ENCODE data around the gene HIRIP3. TPM values are rescaled to one million over a fixed set of nuclear protein-coding genes. Genes with fewer than 3 reads are reported as not detected.
A peak's percentile ranks its signal among the peaks of the same experiment; 100 is the strongest.

The HIRIP3 gene
- polyA plus RNA-seq, 1 of the 3 experiments (the other 2 are of a cell fraction): 18.9 TPM

GRCh38 chr16:30004424-30004776, 9.0 kb upstream of the HIRIP3 start:
- no peaks in the 10 kb centered on the region; the same call in 1 of the 2 replicates for H3K79me2 ChIP-seq (ENCODE audit: insufficient read depth)
- no peak overlapping the region for H3K27ac ChIP-seq (ENCODE audit: low read depth in 2 of 2, low read length in 1 of 2)
- no CpG with 5 or more reads among the region's 19 CpGs for WGBS (ENCODE audit: low lambda C conversion rate)
- no peaks in the 10 kb centered on the region for H4K20me1 ChIP-seq (ENCODE audit: insufficient read depth)
- TF ChIP-seq SIN3A (IDR thresholded peaks at IDR 0.05; ENCODE audit: borderline replicate concordance, low read depth, low read length) (no peak), TEAD4 (IDR thresholded peaks at IDR 0.05; ENCODE audit: borderline replicate concordance, insufficient read depth) (no peak), MAX (IDR thresholded peaks at IDR 0.05; ENCODE audit: low read depth) (no peak), POLR2AphosphoS5 (IDR thresholded peaks at IDR 0.05; ENCODE audit: low read depth, low read length) (no peak), EP300 (IDR thresholded peaks at IDR 0.05; ENCODE audit: borderline replicate concordance in 1 of 2, low read depth in 1 of 2, low read length in 1 of 2) (no peak), MEF2A (IDR thresholded peaks at IDR 0.05; ENCODE audit: borderline replicate concordance, low read depth) (no peak)
- no peaks in the 10 kb centered on the region for H3K9me2 ChIP-seq
- no peaks in the 10 kb centered on the region for H3K27me3 ChIP-seq (ENCODE audit: insufficient read depth)
- no peak overlapping the region for H3K9ac ChIP-seq
- peak; percentile 49 for DNase-seq
- ChIA-PET CTCF (interaction anchor here (0.9 to 4.7 kb wide), 9 partner anchors 27 to 185 kb away, joined by 3 to 41 read pairs (median 4); partner anchors contain the start of genes SEZ6L2, TAOK2 and TLCD3B), POLR2A (no interaction called here)
- no peak overlapping the region for H3K4me2 ChIP-seq
- no peaks in the 10 kb centered on the region for H3F3A ChIP-seq (replicated peaks; ENCODE audit: insufficient read depth)
- no peak overlapping the region for H3K4me3 ChIP-seq (ENCODE audit: low read depth in 2 of 2, low read length in 1 of 2)
- H2AFZ ChIP-seq (ENCODE audit: low read depth): no peak overlapping the region
- no peaks in the 10 kb centered on the region for H3K9me3 ChIP-seq
- H3K4me1 ChIP-seq (ENCODE audit: control insufficient read depth in 1 of 2, insufficient read depth in 2 of 2, low read depth in 1 of 2, low read length in 1 of 2): no peaks in the 10 kb centered on the region
- H3K36me3 ChIP-seq (replicated peaks in 1 of 2; ENCODE audit: control insufficient read depth in 1 of 2, insufficient read depth in 2 of 2, low read length in 1 of 2): peaks cover 3 to 14% of the 10 kb centered on the region in 2 experiments

GRCh38 chr16:30003670-30004423, 8.4 kb upstream of the HIRIP3 start:
- DNase-seq: no peak
- no peak overlapping the region for H2AFZ ChIP-seq (ENCODE audit: low read depth)
- no peaks in the 10 kb centered on the region for H3K4me1 ChIP-seq (ENCODE audit: control insufficient read depth in 1 of 2, insufficient read depth in 2 of 2, low read depth in 1 of 2, low read length in 1 of 2)
- 91% methylated on average over 15 of the region's 17 CpGs for WGBS (ENCODE audit: low lambda C conversion rate)
- no peaks in the 10 kb centered on the region for H3F3A ChIP-seq (replicated peaks; ENCODE audit: insufficient read depth)
- TF ChIP-seq USF1 (IDR thresholded peaks at IDR 0.05; ENCODE audit: borderline replicate concordance, low read depth): no peak
- TF ChIP-seq FOXJ3 (CRISPR knock-in tag; IDR thresholded peaks at IDR 0.05): no peak
- TF ChIP-seq TAF1 (IDR thresholded peaks at IDR 0.05; ENCODE audit: borderline replicate concordance, low read depth, low read length): no peak
- no peak for TF ChIP-seq MXI1 (IDR thresholded peaks at IDR 0.05; ENCODE audit: low read depth, low read length)
- TF ChIP-seq ELF1 (IDR thresholded peaks at IDR 0.05): no peak
- TF ChIP-seq NFIC (IDR thresholded peaks at IDR 0.05; ENCODE audit: borderline replicate concordance): no peak
- no peak for TF ChIP-seq USF2 (IDR thresholded peaks at IDR 0.05; ENCODE audit: borderline replicate concordance, low read depth, low read length)
- TF ChIP-seq TCF12 (IDR thresholded peaks at IDR 0.05): no peak
- H3K36me3 ChIP-seq (replicated peaks in 1 of 2; ENCODE audit: control insufficient read depth in 1 of 2, insufficient read depth in 2 of 2, low read length in 1 of 2): peaks cover 5 to 14% of the 10 kb centered on the region in 2 experiments
- no peak overlapping the region for H3K9ac ChIP-seq
- no peaks in the 10 kb centered on the region for H4K20me1 ChIP-seq (ENCODE audit: insufficient read depth)
- H3K79me2 ChIP-seq (ENCODE audit: insufficient read depth): no peaks in the 10 kb centered on the region; the same call in 1 of the 2 replicates
- ChIA-PET POLR2A (interaction anchor here (0.6 kb wide), 1 partner anchor 8 kb away, joined by 5 read pairs; no protein-coding TSS in a partner anchor), CTCF (interaction anchor here (0.9 to 4.7 kb wide), 6 partner anchors 28 to 185 kb away, joined by 3 to 41 read pairs (median 4); partner anchors contain the start of genes SEZ6L2, TAOK2 and TLCD3B)
- no peak overlapping the region for H3K4me2 ChIP-seq
- no peaks in the 10 kb centered on the region for H3K27me3 ChIP-seq (ENCODE audit: insufficient read depth)
- no peak overlapping the region for H3K27ac ChIP-seq (ENCODE audit: low read depth in 2 of 2, low read length in 1 of 2)
- H3K9me2 ChIP-seq: no peaks in the 10 kb centered on the region
- H3K4me3 ChIP-seq (ENCODE audit: low read depth in 2 of 2, low read length in 1 of 2): no peak overlapping the region
- no peaks in the 10 kb centered on the region for H3K9me3 ChIP-seq
